GM18498 (cell line): ENCODE measurements around the gene NTM.
A peak's percentile ranks its signal among the peaks of the same experiment; 100 is the strongest.
"Not testable (repeated sequence)": the region's sequence is repeated elsewhere in the genome, so short reads cannot be mapped to it uniquely, and the experiment has no call there.

Source experiments
- ATAC-seq: cut with Tn5 transposase; IDR thresholded peaks from one replicate; pipeline ENCODE4 v1.9.1; 2021; ENCODE audit warnings: mild to moderate bottlenecking, moderate library complexity; ENCODE audit not compliant: unreplicated experiment

Gene NTM

GRCh38 chr11:131662993-131663392 is 292.6 kb downstream of the NTM start:
- no peak for ATAC-seq

- no peak for ATAC-seq
Measured at GRCh38 chr11:131663405-131664200, 293.2 kb downstream of the NTM start.

DNA sequence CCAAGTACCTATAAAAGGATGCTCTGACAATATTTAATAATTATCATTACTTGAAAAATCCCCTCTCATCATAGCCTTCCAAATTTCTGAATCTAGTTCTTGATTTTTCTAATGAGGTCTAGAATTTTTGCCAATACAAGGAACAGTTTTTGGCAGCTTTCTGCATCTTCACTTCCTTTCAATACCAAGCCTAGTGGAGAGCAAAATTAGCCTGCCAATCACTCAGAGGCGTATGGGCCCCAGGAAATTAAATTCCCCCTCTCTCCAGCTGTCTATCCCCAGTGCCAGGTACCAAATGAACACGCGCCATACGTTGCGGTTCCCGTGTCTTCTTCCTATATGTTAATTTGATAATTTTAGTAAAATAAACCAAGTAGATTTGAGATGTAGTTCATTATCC is 293.9 kb downstream of the NTM start:
- ATAC-seq = no peak

DNA sequence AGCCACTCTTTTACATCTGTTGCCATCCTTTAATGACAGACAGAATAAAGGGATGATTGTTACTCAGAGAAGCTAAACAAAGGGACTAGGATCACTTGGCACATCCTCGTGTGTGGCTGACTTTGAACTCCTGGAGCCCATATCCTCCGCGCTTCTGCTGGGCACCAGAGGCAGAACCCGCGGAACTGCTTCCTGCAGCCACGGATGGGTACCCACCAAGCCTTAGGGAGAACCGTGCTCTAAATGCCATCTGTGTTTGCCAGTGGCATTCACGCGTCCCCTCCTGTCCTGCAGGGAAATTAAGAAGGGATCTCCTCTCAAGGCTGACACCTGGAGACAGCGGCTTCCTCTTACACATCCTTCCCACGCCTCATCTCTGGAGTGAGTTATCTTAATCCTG is 294.4 kb downstream of the NTM start:
- ATAC-seq = no peak

DNA sequence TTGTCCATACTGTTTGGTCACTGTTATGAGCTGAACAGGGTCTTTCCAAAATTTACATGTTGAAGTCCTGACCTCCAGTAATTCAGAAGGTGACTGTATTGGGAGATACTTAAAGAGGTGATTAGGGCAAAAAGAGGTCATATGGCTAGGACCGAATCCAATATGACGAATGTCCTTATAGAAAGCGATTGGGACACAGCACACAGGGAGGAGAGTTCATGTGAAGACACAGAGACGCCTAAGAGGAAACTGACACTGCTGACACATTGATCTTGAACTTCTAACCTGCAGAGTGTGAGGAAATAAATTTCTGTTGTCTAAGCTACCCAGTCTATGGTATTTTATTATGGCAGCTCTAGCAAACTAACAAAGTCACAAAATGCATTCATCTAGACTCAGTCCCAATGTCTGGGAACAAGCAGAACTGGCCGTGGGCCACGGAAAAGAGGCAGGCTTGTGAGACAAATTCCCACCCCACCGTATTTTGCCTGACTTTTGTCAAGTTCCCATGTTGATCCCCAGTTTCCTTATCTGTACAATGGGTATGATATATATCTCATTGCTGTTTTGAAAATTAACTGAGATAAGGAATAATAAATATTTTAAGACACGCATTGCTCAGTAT is 295.0 kb downstream of the NTM start:
- no peak for ATAC-seq

DNA sequence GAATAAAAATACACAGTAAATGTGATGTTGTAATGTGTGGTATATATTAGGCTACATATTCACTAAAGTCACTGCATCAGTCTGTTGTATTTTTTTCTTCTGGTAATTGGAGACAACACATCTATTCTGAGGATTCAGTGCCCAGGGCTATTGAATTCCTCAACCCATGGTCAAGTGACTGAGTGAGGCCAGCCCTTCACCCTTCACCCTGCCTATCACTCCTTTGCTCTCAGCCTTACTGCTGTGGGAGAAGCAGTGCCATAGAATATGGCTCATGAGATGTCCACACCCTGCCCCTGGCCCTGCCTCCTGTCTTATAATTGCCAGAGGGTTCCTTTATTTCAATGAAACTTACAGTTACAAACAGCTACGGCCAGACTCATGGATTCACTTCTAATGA is 295.6 kb downstream of the NTM start:
- no peak for ATAC-seq

- no peak for ATAC-seq
Measured at GRCh38 chr11:131666617-131667016, 296.2 kb downstream of the NTM start.

DNA sequence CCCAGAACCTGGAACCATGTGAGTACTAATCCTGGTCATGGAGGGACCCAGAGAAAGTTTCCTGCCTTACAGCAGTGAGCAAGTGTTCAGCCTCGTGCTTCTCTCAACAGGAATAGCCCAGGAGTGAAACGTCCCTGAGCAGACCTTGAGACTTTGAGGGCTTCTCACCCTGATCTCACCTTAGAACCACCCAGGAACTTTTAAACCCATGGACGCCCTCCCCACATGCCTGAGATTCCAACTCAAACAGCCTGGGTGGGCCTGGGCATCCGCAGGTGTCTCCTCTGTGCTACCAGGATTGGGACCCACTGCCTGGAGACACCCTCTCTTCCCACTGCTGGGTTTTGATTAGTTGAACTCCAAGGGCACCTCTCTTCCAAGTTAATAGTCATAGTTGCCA is 297.2 kb downstream of the NTM start:
- no peak for ATAC-seq

- ATAC-seq = peak; percentile 84
Measured at GRCh38 chr11:131668500-131669400, 298.3 kb downstream of the NTM start.

DNA sequence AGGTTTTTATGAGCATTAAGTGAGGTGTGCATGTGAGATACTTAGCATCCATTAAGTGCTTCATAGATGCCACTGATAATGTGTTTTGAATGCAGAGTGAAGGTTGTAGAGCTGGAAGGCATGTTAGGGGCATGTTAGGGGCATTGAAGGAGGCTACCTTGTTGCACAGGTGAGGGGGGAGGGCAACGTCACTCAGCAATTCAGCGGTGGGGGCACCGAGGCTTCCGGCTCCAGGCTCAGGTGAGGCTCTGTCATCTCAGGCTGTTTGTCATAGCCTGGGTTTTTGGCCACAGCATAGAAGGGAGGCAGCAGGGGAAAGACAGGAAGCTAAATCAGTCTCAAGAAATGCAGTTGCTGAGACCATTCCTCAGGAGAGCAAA is 299.0 kb downstream of the NTM start:
- ATAC-seq = no peak

DNA sequence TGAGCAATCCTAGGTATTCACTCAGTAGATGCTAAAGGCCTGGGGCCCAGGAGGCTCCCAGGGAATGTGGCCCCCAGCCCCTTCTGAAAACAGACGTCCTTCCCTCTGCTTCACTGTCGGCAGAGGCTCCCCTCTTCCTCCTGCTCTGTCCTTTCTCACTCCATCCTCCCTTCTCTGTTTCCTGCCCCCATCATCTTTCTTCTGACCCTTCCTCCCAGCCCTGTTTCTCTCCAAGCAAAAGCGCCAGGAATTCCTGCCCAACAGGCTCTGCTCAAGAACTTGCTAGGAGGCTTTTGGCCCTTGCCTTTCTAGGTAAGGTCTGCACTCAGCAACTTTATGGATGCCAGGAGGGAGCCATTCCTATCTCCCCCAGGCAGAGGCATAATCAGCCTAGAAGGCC is 300.5 kb downstream of the NTM start:
- ATAC-seq = no peak

GRCh38 chr11:131671320-131671719 is 300.9 kb downstream of the NTM start:
- ATAC-seq = no peak

DNA sequence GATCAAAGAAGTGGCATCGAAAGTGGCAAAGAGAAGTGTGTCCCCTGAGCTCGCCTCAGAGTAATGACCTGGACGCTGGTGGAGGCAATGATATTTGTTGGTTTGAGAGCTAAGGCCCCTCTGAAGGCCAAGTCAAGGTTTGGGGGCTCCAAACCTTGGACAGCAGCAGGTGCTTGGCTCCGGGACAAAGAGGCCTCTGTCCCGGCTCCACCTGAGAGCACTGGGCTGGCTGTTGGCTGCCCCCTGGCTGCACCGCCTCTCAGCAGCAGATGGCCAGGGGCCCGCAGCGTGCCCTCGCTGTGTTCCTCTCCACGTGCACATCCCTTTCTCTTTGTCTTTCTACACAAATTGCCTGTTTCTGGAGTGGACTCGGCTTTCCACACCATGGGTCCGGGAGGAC is 301.3 kb downstream of the NTM start:
- no peak for ATAC-seq

DNA sequence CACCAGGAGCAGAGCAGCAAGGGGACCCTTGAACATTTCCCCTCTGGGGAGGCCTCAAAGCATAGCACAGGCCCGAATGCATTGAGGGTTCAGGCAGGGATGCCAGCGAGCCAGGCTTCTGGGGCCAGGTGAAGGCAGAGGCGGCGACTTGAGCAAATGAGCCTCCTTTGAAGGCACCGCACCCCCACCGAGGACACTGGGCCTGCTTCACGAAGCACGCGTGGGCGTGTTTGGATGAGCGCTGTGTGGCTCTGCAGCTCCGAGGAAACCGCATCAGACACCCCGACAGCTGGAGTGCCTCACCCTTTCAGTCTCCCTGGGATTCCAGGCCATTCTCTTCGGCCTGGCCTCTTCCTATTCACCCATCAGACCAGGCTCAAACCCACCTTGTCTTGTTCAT is 301.8 kb downstream of the NTM start:
- no peak for ATAC-seq

DNA sequence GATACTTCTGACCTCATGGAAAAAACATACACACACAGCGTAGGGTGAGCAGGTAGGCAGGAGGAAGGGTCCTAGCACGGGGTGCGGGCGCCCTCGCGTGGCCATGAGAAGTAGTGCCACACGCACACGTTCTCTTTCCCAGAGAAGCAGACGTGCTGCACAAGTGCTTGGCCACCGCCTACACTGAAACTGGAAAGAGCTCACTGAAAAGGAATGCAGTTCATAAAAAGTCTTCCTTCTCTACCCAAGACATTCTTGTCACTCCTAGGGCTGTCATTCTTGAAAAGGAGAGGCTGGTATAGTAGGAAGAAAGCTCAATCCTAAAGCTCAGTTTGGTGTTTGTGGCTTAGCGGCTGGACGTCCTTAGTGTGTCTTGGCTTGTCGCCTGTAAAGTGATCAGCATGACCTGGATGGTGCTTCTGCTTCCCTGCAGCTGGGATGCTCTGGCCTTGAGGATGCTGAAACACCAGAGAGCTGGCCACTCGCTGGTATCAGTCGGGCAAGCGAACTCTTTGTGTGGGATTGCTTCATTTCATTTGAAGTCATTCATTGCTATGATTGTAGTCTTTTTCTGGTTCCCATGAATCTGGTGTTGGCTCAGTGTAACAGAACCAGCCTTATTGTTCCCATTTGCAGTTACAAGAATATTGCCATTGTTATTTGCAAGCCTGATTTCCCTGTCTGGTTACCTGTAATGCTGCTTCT is 303.8 kb downstream of the NTM start:
- peak; percentile 83 for ATAC-seq

DNA sequence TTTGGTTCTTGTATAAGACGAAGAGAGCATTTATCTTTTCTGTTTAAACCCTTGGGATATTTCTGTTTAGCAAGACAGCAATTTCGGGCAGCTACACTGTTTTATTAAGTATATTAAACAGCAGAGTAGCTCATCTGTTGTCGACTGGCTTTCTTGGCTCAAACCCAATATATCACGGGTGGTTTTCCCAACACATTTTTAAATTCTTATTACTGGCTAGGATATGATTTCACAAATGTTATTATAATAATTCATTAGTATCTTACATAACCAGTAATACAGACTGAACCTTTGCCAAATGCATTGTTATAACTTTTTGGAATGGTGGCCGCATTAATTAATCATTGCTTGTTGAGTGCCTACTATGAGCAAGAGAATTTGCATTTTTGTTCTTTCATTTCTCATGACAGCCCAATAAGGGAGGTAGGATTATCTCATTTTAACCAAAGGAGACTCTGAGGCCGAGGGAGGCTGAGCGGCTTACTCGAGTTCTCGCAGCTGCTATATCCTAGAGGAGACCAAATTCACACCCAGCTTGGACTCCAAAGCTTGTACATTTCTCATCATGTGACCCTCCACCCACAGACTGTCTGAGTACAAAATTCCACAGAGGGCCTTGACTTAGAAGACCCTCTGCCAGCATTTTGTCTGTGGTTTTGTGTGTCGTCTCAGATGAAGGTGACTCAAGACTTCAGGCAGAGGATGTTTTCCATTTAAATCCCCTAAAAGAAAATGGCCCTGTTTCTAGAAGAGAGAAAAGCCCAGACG is 304.9 kb downstream of the NTM start:
- no peak for ATAC-seq

GRCh38 chr11:131677828-131678470 is 307.5 kb downstream of the NTM start:
- no peak for ATAC-seq

DNA sequence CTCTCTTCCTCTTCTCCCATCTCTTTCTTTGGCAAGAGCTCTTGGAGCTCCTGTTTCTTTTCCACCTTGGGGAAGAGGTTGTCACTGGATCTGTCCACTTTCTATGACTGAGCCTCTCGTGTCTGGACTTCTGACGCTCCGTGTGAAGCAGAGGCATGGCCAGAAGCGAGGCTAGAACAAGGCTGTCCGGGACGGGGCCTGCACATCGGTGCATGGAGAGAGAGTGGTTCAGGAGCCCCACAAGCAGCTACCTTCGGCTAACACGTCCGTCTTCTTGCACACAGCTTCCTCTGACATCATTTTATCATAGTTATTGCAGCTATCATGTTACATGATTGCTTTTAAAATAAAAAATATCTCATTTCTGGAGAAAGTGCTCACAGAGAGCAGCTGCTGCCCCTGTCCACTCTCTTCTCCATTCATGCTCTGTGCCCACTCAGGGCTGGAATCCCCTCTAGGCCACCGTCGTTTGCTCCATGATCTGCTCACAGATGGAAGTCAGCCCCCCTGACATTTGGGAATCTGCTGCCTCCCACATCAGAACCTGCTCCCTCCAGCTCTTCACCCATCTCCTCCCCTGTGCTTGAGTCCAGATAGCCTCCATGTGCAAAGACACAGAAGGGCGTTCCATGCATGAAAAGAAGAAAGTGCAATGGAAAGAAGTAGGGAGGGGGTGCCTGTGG is 308.4 kb downstream of the NTM start:
- ATAC-seq = no peak

- not testable (repeated sequence) for ATAC-seq
Measured at GRCh38 chr11:131680448-131680847, 310.0 kb downstream of the NTM start.
